SU-DHL-6 (cell line): Measurements from ENCODE around the gene FAM83D.

Source experiments
- H2AFZ ChIP-seq: fragments of 200-600 bp; sonication (generic); 2 replicates; pipeline ENCODE4 v1.6.1; 2014; ENCODE audit warnings: low read depth, mild to moderate bottlenecking, moderate library complexity, mixed read lengths, antibody characterized with exemption, low read length; ENCODE audit not compliant: severe bottlenecking
- H3F3A ChIP-seq: fragments of 200-600 bp; shearing (Covaris generic); 2 replicates; pipeline ENCODE4 v1.6.0; 2016; ENCODE audit warnings: antibody characterized with exemption, mild to moderate bottlenecking; ENCODE audit not compliant: insufficient read depth
- H3K27ac ChIP-seq: fragments of 200-600 bp; sonication (generic); 2 replicates; pipeline ENCODE4 v1.5.1; 2016; ENCODE audit warnings: low read depth, mild to moderate bottlenecking, low read length, moderate library complexity, mixed read lengths
- H3K27me3 ChIP-seq: fragments of 200-600 bp; sonication (generic), shearing (Covaris generic); 2 replicates; pipeline ENCODE4 v1.6.0; 2014; ENCODE audit warnings: mild to moderate bottlenecking, low read length
- H3K36me3 ChIP-seq: fragments of 200-600 bp; sonication (generic); 2 replicates; pipeline ENCODE4 v1.6.1; 2014; ENCODE audit warnings: mild to moderate bottlenecking, low read length, mixed read lengths
- H3K4me2 ChIP-seq: fragments of 300-600, 200-600 bp; shearing (Covaris generic), sonication (generic); 2 replicates; pipeline ENCODE4 v1.6.0; 2014; ENCODE audit warnings: low read length, low read depth, mild to moderate bottlenecking; ENCODE audit not compliant: poor library complexity, severe bottlenecking
- H3K4me3 ChIP-seq: fragments of 200-600 bp; sonication (generic); 2 replicates; pipeline ENCODE4 v1.5.1; 2014; ENCODE audit warnings: antibody characterized with exemption, low read length, mild to moderate bottlenecking, mixed read lengths; ENCODE audit not compliant: insufficient read depth, poor library complexity, severe bottlenecking
- H3K79me2 ChIP-seq: fragments of 200-600 bp; sonication (generic); 2 replicates; pipeline ENCODE4 v1.6.1; 2014; ENCODE audit warnings: mild to moderate bottlenecking, low read length, moderate library complexity; ENCODE audit not compliant: insufficient read depth
- H3K9ac ChIP-seq: fragments of 200-600 bp; sonication (generic); 2 replicates; pipeline ENCODE4 v1.7.0; 2014; ENCODE audit warnings: mild to moderate bottlenecking, low read length
- H3K9me2 ChIP-seq: fragments of 200-600 bp; sonication (generic); replicated peaks from 2 replicates; pipeline ENCODE4 v1.6.1; 2014; ENCODE audit warnings: low read length; ENCODE audit not compliant: insufficient read depth
- H3K9me3 ChIP-seq: fragments of 200-600 bp; sonication (generic); 2 replicates; pipeline ENCODE4 v1.6.1; 2014; ENCODE audit warnings: low read length, mixed read lengths; ENCODE audit not compliant: insufficient read depth
- H4K20me1 ChIP-seq: fragments of 200-600 bp; sonication (generic); 2 replicates; pipeline ENCODE4 v1.6.1; 2014; ENCODE audit warnings: low read depth, mild to moderate bottlenecking, antibody characterized with exemption, low read length, moderate library complexity, mixed read lengths
- CTCF ChIP-seq: fragments of 200-600 bp; sonication (generic); IDR thresholded peaks from one replicate; pipeline ENCODE4 v1.5.1; 2017; ENCODE audit warnings: antibody characterized with exemption, mild to moderate bottlenecking, low read length, moderate library complexity; ENCODE audit not compliant: insufficient read depth, poor library complexity, severe bottlenecking
- EZH2phosphoT487 ChIP-seq: fragments of 200-600 bp; sonication (generic), shearing (Covaris generic); conservative IDR thresholded peaks from 2 replicates; pipeline ENCODE4 v1.6.1; 2018; ENCODE audit warnings: mild to moderate bottlenecking, antibody characterized with exemption, low read length, moderate library complexity, mixed read lengths

Gene FAM83D

GRCh38 chr20:38896009-38896594 lies 30.1 kb upstream of the FAM83D start:
- no peak overlapping the region for H3K4me2 ChIP-seq
- no peak overlapping the region for H3K9ac ChIP-seq
- no peak overlapping the region for H3K27ac ChIP-seq
- H3K4me3 ChIP-seq, result no peak overlapping the region
- peaks cover 26% of the 10 kb centered on the region for H3F3A ChIP-seq
- TF ChIP-seq CTCF (no peak), EZH2phosphoT487 (no peak)
- no peaks in the 10 kb centered on the region for H3K9me2 ChIP-seq
- no peak overlapping the region for H2AFZ ChIP-seq
- H4K20me1 ChIP-seq, result no peaks in the 10 kb centered on the region
- H3K36me3 ChIP-seq, result peaks cover 18% of the 10 kb centered on the region
- H3K9me3 ChIP-seq, result no peaks in the 10 kb centered on the region
- no peaks in the 10 kb centered on the region for H3K27me3 ChIP-seq
- peaks cover 26% of the 10 kb centered on the region; the same call in 1 of the 2 replicates for H3K79me2 ChIP-seq

GRCh38 chr20:38897267-38897666 lies 28.9 kb upstream of the FAM83D start:
- H3F3A ChIP-seq, result peaks cover 15% of the 10 kb centered on the region
- H3K9me2 ChIP-seq, result no peaks in the 10 kb centered on the region
- H3K79me2 ChIP-seq, result peaks cover 26% of the 10 kb centered on the region; the same call in 1 of the 2 replicates
- H4K20me1 ChIP-seq, result no peaks in the 10 kb centered on the region
- no peaks in the 10 kb centered on the region for H3K27me3 ChIP-seq
- TF ChIP-seq CTCF (no peak), EZH2phosphoT487 (no peak)
- H3K4me3 ChIP-seq, result no peak overlapping the region
- no peak overlapping the region for H3K4me2 ChIP-seq
- H3K9me3 ChIP-seq, result no peaks in the 10 kb centered on the region
- H2AFZ ChIP-seq, result no peak overlapping the region
- peaks cover 25% of the 10 kb centered on the region for H3K36me3 ChIP-seq
- H3K27ac ChIP-seq, result no peak overlapping the region
- no peak overlapping the region for H3K9ac ChIP-seq

GRCh38 chr20:38900606-38901005 lies 25.6 kb upstream of the FAM83D start:
- H3K27ac ChIP-seq, result no peak overlapping the region
- no peaks in the 10 kb centered on the region for H3K27me3 ChIP-seq
- no peaks in the 10 kb centered on the region for H4K20me1 ChIP-seq
- no peaks in the 10 kb centered on the region for H3F3A ChIP-seq
- no peak overlapping the region for H3K9ac ChIP-seq
- H3K4me2 ChIP-seq, result no peak overlapping the region
- H3K79me2 ChIP-seq, result peaks cover 15% of the 10 kb centered on the region; the same call in 1 of the 2 replicates
- no peaks in the 10 kb centered on the region for H3K9me2 ChIP-seq
- no peak for TF ChIP-seq CTCF
- no peak for TF ChIP-seq EZH2phosphoT487
- H2AFZ ChIP-seq, result no peak overlapping the region
- H3K9me3 ChIP-seq, result no peaks in the 10 kb centered on the region
- no peak overlapping the region for H3K4me3 ChIP-seq
- H3K36me3 ChIP-seq, result peaks cover 45% of the 10 kb centered on the region
